Neuronal stem cell (in vitro differentiated cells): Measurements from ENCODE around the gene GALNT11.

Experiments used
- DNase-seq: peaks from one replicate; pipeline ENCODE4 v3.0.0-alpha.2; 2013; ENCODE audit warnings: low spot score
- H2AFZ ChIP-seq: one replicate; pipeline ENCODE4 v1.6.1; 2013; ENCODE audit warnings: mild to moderate bottlenecking, low read length, inconsistent platforms
- H2AK5ac ChIP-seq: 2 replicates; pipeline ENCODE4 v1.6.1; 2013; ENCODE audit warnings: low read depth, mild to moderate bottlenecking, inconsistent platforms, low read length, moderate library complexity, mixed read lengths
- H2BK120ac ChIP-seq: 2 replicates; pipeline ENCODE4 v1.6.1; 2013; ENCODE audit warnings: low read depth, mild to moderate bottlenecking, inconsistent platforms, low read length, moderate library complexity, mixed read lengths
- H2BK12ac ChIP-seq: one replicate; pipeline ENCODE4 v1.6.1; 2013; ENCODE audit warnings: low read length, inconsistent platforms
- H2BK15ac ChIP-seq: 2 replicates; pipeline ENCODE4 v1.6.1; 2013; ENCODE audit warnings: mild to moderate bottlenecking, low read length, inconsistent platforms, mixed read lengths
- H2BK5ac ChIP-seq: one replicate; pipeline ENCODE4 v1.6.1; 2013; ENCODE audit warnings: inconsistent platforms, mild to moderate bottlenecking, low read length, moderate library complexity
- H3K14ac ChIP-seq: one replicate; pipeline ENCODE4 v1.6.1; 2013; ENCODE audit warnings: low read length, inconsistent platforms
- H3K18ac ChIP-seq: 2 replicates; pipeline ENCODE4 v1.6.1; 2013; ENCODE audit warnings: low read length, inconsistent platforms
- H3K23ac ChIP-seq: 2 replicates; pipeline ENCODE4 v1.6.1; 2013; ENCODE audit warnings: low read depth, mild to moderate bottlenecking, mixed read lengths, low read length, inconsistent platforms; ENCODE audit not compliant: poor library complexity
- H3K27ac ChIP-seq: replicated peaks from 3 replicates; pipeline ENCODE4 v1.5.1; 2013; ENCODE audit warnings: low read length, inconsistent platforms
- H3K27me3 ChIP-seq, 3 experiments: 2 replicates each; pipeline ENCODE4 v1.6.1; 2013; ENCODE audit warnings: low read length in 3 of 3, mild to moderate bottlenecking in 2 of 3, inconsistent platforms in 1 of 3, low read depth in 1 of 3, mixed read lengths in 1 of 3, moderate library complexity in 1 of 3; ENCODE audit not compliant: control insufficient read depth in 3 of 3, insufficient read depth in 3 of 3
- H3K36me3 ChIP-seq, 2 donors: replicated peaks in 1 of 2; 2 replicates each; pipeline ENCODE4 v1.6.1; 2013; ENCODE audit warnings: low read length in 2 of 2; ENCODE audit not compliant: control insufficient read depth in 2 of 2, insufficient read depth in 2 of 2
- H3K4ac ChIP-seq: 2 replicates; pipeline ENCODE4 v1.6.1; 2013; ENCODE audit warnings: inconsistent platforms, mild to moderate bottlenecking, low read length, moderate library complexity
- H3K4me1 ChIP-seq, 2 donors: 1 replicate in 1 of 2; 2 replicates in 1 of 2; pipeline ENCODE4 v1.6.1; 2013; ENCODE audit warnings: low read length in 2 of 2, low read depth in 1 of 2; ENCODE audit not compliant: control insufficient read depth in 2 of 2, insufficient read depth in 1 of 2
- H3K4me2 ChIP-seq: one replicate; pipeline ENCODE4 v1.6.1; 2013; ENCODE audit warnings: mild to moderate bottlenecking, low read length, inconsistent platforms; ENCODE audit not compliant: insufficient read depth, poor library complexity, severe bottlenecking
- H3K4me3 ChIP-seq, 2 donors: 2 replicates each; pipeline ENCODE4 v1.5.1; 2013; ENCODE audit warnings: low read length in 2 of 2, mild to moderate bottlenecking in 2 of 2, inconsistent platforms in 1 of 2, moderate library complexity in 1 of 2
- H3K79me1 ChIP-seq: one replicate; pipeline ENCODE4 v1.6.1; 2013; ENCODE audit warnings: low read depth, mild to moderate bottlenecking, inconsistent platforms, low read length, moderate library complexity
- H3K9ac ChIP-seq: one replicate; pipeline ENCODE4 v1.6.1; 2013; ENCODE audit warnings: mild to moderate bottlenecking, low read depth, low read length, inconsistent platforms; ENCODE audit not compliant: poor library complexity
- H3K9me3 ChIP-seq, 2 donors: replicated peaks in 1 of 2; 2 replicates each; pipeline versions ENCODE3 to v1.6.1; 2013; ENCODE audit warnings: low read length in 2 of 2, mild to moderate bottlenecking in 2 of 2, inconsistent platforms in 1 of 2, low read depth in 1 of 2, mixed read lengths in 1 of 2, moderate library complexity in 1 of 2; ENCODE audit not compliant: control insufficient read depth in 2 of 2, insufficient read depth in 1 of 2
- H4K8ac ChIP-seq: one replicate; pipeline ENCODE4 v1.6.1; 2013; ENCODE audit warnings: low read depth, mild to moderate bottlenecking, inconsistent platforms, low read length, moderate library complexity
- H4K91ac ChIP-seq: one replicate; pipeline ENCODE4 v1.6.1; 2013; ENCODE audit warnings: low read length, low read depth, mild to moderate bottlenecking, inconsistent platforms; ENCODE audit not compliant: poor library complexity
- WGBS, 2 donors: extraction: QIAGEN DNeasy Blood & Tissue Kit; methylation state at CpG; one replicate each; pipeline ENCODE4 v1.1.7; 2013; ENCODE audit warnings: missing lambda C conversion rate in 2 of 2, mixed read lengths in 1 of 2; ENCODE audit not compliant: insufficient read length in 2 of 2, insufficient replicate concordance in 1 of 2; ENCODE audit errors: extremely low coverage in 2 of 2; 5-methylcytosine and 5-hydroxymethylcytosine counted together

The GALNT11 gene

DNA sequence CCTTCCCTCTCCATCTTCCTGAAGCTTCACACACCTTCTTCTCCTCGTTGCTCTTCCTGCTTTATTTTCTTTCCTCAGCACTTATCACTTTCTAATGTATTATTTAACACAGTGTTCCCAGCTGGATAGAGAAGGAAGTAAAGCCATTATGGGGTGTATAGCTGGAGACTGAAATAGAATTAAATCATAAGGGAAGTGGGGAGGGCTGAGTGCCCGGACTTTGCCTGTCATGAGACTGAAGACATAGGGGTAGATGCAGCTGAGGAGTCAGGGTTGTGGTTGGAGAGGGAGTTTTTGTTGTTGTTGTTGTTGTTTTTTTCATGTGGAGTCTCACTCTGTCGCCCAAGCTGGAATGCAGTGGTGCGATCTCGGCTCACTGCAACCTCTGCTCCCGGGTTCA lies 65.3 kb downstream of the GALNT11 start:
- H3K9me3 ChIP-seq, result peaks cover 7 to 17% of the 10 kb centered on the region in 2 donors
- no peak overlapping the region for H3K27ac ChIP-seq
- H4K91ac ChIP-seq, result no peak overlapping the region
- no peaks in the 10 kb centered on the region for H3K27me3 ChIP-seq
- no peaks in the 10 kb centered on the region for H3K36me3 ChIP-seq
- no CpG with 5 or more reads among the region's 6 CpGs for WGBS, 2 donors
- H4K8ac ChIP-seq, result no peak overlapping the region
- H3K4ac ChIP-seq, result no peak overlapping the region
- no peak overlapping the region for H2BK15ac ChIP-seq
- no peak for DNase-seq
- H2BK5ac ChIP-seq, result no peak overlapping the region
- H2BK120ac ChIP-seq, result no peak overlapping the region
- no peak overlapping the region for H2BK12ac ChIP-seq
- H3K23ac ChIP-seq, result no peak overlapping the region
- no peak overlapping the region for H3K4me2 ChIP-seq
- no peak overlapping the region for H2AFZ ChIP-seq
- peaks cover 0 to 2% of the 10 kb centered on the region in 2 donors for H3K4me1 ChIP-seq
- H3K14ac ChIP-seq, result no peak overlapping the region
- no peak overlapping the region for H3K18ac ChIP-seq
- H3K9ac ChIP-seq, result no peak overlapping the region
- no peaks in the 10 kb centered on the region for H3K79me1 ChIP-seq
- no peak overlapping the region for H2AK5ac ChIP-seq
- H3K4me3 ChIP-seq, result no peak overlapping the region

DNA sequence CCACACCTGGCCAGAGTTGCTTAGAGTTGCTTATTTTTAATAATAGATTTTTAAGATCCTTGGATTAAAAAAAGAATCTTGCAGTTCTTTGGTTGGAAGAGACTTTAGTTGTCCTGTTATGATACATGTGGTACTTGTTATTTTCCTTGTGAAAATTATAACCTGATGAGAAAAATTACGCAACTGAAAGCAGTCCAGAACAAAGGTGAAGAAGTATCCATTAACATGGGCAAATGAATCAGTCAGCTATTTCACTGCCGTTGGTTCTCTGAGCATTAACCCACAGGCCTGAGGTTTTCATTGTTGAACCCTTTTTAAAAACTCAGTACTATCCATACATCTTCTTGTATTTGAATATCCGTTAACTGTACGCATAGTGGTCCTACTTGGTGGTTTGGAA lies 68.2 kb downstream of the GALNT11 start:
- no peak overlapping the region for H3K18ac ChIP-seq
- no peak overlapping the region for H3K4me2 ChIP-seq
- no peak overlapping the region for H2BK120ac ChIP-seq
- H3K27me3 ChIP-seq, result no peaks in the 10 kb centered on the region
- peaks cover 7 to 12% of the 10 kb centered on the region in 2 donors for H3K9me3 ChIP-seq
- no peak overlapping the region for H3K27ac ChIP-seq
- no peak overlapping the region for H3K4me3 ChIP-seq
- H3K36me3 ChIP-seq, result peaks cover 0 to 5% of the 10 kb centered on the region in 2 donors
- H3K79me1 ChIP-seq, result no peaks in the 10 kb centered on the region
- no peak overlapping the region for H2AK5ac ChIP-seq
- H3K9ac ChIP-seq, result no peak overlapping the region
- H3K4me1 ChIP-seq, result peaks cover 0 to 2% of the 10 kb centered on the region in 2 donors
- no peak overlapping the region for H2BK12ac ChIP-seq
- H4K91ac ChIP-seq, result no peak overlapping the region
- H2AFZ ChIP-seq, result no peak overlapping the region
- no peak overlapping the region for H3K23ac ChIP-seq
- WGBS, 2 donors, result no CpG with 5 or more reads among the region's 4 CpGs
- no peak overlapping the region for H3K4ac ChIP-seq
- DNase-seq, result no peak
- no peak overlapping the region for H2BK5ac ChIP-seq
- H4K8ac ChIP-seq, result no peak overlapping the region
- H3K14ac ChIP-seq, result no peak overlapping the region
- H2BK15ac ChIP-seq, result no peak overlapping the region

DNA sequence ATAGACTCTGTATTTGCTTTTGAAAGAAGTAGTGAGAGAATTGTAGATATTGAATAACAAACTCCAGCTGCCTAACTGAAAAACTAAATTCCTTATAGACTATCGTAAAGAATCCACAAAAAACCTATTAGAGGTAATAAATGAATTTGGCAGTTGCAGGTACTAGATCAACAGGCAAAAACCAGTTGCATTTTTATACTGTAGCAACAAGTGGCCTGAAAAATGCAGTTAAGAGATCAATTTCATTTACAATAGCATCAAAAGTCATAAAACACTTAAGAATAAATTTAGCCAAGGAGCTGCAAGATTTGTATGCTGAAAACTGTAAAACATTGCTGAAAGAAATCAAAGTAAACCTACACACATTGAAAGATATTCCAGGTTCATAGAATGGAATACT lies 70.3 kb downstream of the GALNT11 start:
- Histone ChIP-seq H4K91ac (no peak overlapping the region), H3K23ac (no peak overlapping the region), H2BK120ac (no peak overlapping the region), H3K27ac (no peak overlapping the region), H2AK5ac (no peak overlapping the region), H2AFZ (no peak overlapping the region), H2BK5ac (no peak overlapping the region), H3K79me1 (no peaks in the 10 kb centered on the region), H3K9me3 (no peaks in the 10 kb centered on the region), H3K4me1 (peaks cover 0 to 2% of the 10 kb centered on the region in 2 donors), H2BK15ac (no peak overlapping the region), H3K14ac (no peak overlapping the region), H3K9ac (no peak overlapping the region), H3K4me3 (no peak overlapping the region), H4K8ac (no peak overlapping the region), H3K36me3 (peaks cover 1 to 8% of the 10 kb centered on the region in 2 donors), H3K27me3 (no peaks in the 10 kb centered on the region), H3K18ac (no peak overlapping the region), H2BK12ac (no peak overlapping the region), H3K4ac (no peak overlapping the region), H3K4me2 (no peak overlapping the region)
- no peak for DNase-seq
- WGBS, 2 donors, result no CpG with 5 or more reads among the region's 1 CpG

DNA sequence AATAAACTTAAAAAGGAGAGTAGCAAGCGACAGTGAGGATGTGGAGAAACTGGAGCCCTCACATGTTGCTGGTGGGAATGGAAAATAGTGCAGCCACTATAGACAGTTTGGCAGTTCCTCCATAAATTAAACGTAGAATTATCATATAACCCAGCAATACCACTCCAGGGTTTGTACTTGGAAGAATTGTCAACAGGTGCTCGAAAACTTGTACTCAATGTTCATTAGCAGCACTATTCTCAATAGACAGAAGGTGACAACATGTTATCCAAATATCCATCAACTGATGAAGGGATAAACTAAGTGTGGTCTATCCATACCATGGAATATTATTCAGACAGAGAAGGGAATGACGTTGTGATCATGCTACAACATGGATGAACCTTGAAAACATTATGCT lies 71.9 kb downstream of the GALNT11 start:
- WGBS, 2 donors, result no CpG with 5 or more reads among the region's 4 CpGs
- Histone ChIP-seq H3K14ac (no peak overlapping the region), H2BK15ac (no peak overlapping the region), H3K9ac (no peak overlapping the region), H4K91ac (no peak overlapping the region), H2BK120ac (no peak overlapping the region), H3K4me2 (no peak overlapping the region), H3K36me3 (peaks cover 1 to 17% of the 10 kb centered on the region in 2 donors), H3K4me3 (no peak overlapping the region), H3K23ac (no peak overlapping the region), H3K4ac (no peak overlapping the region), H4K8ac (no peak overlapping the region), H3K9me3 (no peaks in the 10 kb centered on the region), H2BK12ac (no peak overlapping the region), H2BK5ac (no peak overlapping the region), H3K27ac (no peak overlapping the region), H2AK5ac (no peak overlapping the region), H3K4me1 (no peaks in the 10 kb centered on the region), H3K79me1 (no peaks in the 10 kb centered on the region), H2AFZ (no peak overlapping the region), H3K27me3 (no peaks in the 10 kb centered on the region), H3K18ac (no peak overlapping the region)
- DNase-seq, result no peak
